Right lobe of liver (tissue), 4 donors: Measurements from ENCODE around the gene PKIB.

Experiments
- CTCF ChIP-seq, 4 donors: fragments of 200-600 bp in 3 of 4; fragments of 450-650 bp in 1 of 4; IDR thresholded peaks; one replicate each; pipeline versions ENCODE4 v1.5.1 to v1.8.0; 2016 to 2022; ENCODE audit warnings: antibody characterized with exemption in 4 of 4, mild to moderate bottlenecking in 2 of 4
- POLR2A ChIP-seq: fragments of 450-650 bp; IDR thresholded peaks from one replicate; pipeline ENCODE4 v1.6.1; 2017; ENCODE audit warnings: antibody characterized with exemption, mild to moderate bottlenecking
- donor health status: DM: no; HTN: no; CAD: no.
- donor health status: DM: no; HTN: no; CAD: no.
- donor health status: DM: no; HTN: yes; CAD: no.

GRCh38 chr6:122758927-122759334 is 148.7 kb downstream of the PKIB start:
- TF ChIP-seq POLR2A (no peak), CTCF (IDR thresholded peaks at IDR 0.05) (no peak)
